A172 (cell line): ENCODE data around the gene SMIM7. TPM values are rescaled to one million over a fixed set of nuclear protein-coding genes. Genes with fewer than 3 reads are reported as not detected.
"Not testable (repeated sequence)": the region's sequence is repeated elsewhere in the genome, so short reads cannot be mapped to it uniquely, and the experiment has no call there.

ENCODE experiments used
- DNase-seq: peaks from one replicate; pipeline ENCODE4 v3.0.0-alpha.2; 2015; ENCODE audit warnings: low spot score
- total RNA-seq: library from RNA; depleted of rRNA; stranded (reverse); fragments of >200 nt; shearing (Covaris generic); gene quantifications from 2 replicates; pipeline ENCODE4 v1.2.3, GENCODE V29; 2014; rRNA removed

SMIM7 gene
- total RNA-seq: 132 and 134 TPM in 2 replicates

DNA sequence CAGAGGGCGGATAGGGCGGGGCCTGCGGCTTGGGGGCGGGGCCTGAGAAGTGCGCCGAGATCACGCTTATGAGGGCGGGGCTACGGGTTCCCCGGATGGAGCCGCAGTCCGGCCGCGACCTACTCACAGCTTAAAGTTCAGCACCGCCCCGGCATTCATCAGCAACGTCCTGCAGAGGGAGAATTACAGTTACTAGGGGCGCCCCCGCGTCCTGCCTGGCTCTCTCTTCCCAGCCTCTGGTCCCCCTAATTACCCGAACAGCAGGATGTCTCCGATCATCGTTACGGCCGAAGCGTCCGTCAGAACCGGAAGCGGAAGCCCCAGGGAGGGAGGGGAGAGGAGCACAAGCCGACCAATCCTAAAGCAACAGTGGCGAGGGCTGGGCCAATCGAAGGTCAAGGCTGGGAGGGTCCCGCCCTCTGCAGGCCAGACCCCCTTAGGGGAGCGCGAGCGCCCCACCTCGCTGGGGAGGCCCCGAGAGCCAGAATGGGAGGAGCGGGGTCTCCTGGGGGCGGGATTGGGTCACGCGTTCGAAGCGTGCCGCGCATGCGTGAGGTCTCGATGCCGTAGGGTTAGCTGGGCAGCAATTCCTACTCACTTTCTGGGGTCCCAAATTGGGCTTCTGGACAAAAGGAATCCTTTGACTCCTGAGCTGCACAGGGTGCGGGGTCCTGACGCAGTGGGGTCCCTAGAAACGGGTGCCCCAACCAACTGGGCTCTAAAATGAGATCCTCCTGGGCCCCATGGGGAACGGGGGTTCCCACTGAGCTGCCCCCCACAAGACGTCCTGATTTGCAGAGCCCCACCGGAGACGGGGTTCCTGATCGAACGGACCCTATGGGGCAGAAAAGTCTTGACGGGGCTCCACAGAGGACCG lies at the start of gene SMIM7:
Gene SMIM7, minus strand, starts transcription at position 313 of the 877 bp plus-strand sequence. Its CDS starts 34 bp downstream, at position 279.
- peak; percentile 98 for DNase-seq

DNA sequence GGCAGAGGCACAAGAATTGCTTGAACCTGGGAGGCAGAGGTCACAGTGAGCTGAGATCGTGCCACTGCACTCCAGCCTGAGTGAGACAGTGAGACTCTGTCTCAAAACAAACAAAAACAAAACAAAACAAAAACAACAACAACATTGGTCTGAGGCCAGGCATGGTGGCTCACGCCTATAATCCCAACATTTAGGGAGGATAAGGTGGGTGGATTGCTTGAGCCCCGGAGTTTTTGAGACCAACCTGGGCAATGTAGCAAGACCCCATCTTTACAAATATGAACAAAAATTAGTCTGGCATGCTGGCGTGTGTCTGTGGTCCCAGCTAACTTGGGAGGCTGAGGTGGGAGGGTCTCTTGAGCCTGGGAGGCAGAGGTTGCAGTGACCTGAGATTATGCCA lies 43.7 kb upstream of the SMIM7 start:
- DNase-seq: no peak

DNA sequence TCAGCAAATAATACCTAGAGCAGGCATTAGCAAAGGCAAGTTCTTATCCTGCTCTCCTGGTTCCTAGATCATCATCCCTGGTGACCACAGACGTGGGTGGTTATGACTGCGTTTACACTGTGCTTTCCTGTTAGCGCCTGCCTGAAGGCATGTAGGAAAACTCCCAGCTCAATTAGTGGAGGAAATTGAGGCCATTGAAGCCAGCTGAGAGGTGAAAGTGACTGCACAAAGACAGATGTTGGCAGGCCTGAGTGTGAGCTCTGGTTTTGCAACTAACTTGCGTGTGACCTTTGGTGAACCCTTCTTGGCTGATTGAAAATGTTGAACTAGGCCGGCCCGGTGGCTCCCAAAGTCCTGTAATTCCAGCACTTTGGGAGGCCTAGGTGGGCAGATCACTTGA lies 42.2 kb upstream of the SMIM7 start:
- DNase-seq: peak; percentile 16

DNA sequence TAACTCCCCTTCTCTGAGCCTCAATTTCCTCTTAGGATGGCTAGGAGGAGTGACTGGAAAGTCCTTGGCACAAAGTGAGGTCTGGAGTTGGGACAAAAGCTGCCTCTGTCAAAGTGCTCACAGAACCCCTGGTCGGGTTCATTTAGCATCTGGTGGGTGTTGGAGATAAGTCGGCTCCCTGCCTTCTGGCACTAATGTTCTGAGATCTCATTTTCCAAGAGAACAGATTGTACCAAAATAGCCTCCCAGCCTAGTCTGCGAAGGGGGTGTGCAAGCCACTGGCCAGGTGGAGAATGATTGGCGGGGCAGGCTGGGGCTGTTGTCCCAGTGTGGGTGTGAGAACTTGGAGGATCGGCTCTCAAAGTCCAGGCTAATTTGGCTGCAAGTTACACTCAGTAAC lies 39.0 kb upstream of the SMIM7 start:
- DNase-seq: no peak

DNA sequence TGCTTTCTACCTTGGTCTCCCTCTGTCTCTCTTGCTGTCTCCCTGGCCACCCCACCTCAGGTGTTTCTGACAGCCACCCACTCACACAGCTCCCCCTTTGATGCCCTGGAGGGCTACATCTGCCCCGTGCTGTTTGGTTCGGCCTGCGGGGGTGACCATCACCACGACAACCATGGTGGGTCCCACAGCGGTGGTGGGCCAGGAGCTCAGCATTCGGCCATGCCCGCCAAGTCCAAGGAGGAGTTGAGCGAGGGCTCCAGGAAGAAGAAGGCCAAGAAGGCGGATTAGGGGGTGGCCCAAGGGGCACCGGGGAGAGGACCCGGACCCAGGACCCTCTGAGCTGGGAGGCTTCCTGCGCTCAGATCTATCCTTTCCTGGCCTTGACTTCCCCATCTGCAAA lies 28.1 kb upstream of the SMIM7 start:
- DNase-seq: no peak

DNA sequence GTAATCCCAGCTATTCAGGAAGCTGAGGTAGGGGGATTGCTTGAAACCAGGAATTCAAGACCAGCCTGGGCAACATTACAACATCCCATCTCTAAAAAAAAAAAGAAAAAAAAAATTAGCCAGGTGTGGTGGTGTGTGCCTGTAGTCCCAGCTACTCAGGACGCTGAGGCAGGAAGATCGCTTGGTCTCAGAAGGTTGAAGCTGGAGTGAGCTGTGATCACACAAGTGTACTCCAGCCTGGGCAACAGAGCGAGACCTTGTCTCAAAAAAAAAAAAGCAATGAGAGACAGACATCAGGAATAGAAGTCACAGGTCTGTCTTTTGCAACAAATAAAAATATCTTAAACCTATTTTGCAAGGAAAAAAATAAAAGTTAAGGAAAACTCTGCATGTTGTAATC lies 24.3 kb upstream of the SMIM7 start:
- DNase-seq: no peak

DNA sequence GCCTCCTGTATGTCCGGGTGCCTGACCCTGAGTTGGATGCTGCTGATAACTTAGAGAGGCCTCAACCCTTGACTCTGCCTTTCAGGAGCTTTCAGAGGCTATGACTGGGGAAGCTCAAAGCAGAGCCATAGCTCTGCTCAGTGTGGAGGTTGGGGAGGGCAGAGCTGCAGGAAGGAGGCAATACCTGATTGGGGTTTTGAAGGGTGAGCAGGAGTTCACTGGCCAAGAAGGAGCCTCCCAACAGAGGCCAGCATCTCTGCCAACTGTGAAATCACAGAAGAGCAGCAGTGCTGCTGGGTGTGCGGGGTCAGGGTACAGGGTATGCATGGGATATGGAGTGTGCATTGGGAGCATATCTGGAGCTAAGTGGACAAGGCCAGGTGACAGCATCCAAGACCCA lies 22.6 kb upstream of the SMIM7 start:
- no peak for DNase-seq

- no peak for DNase-seq
Observed at GRCh38 chr19:16679811-16680210, 19.9 kb upstream of the SMIM7 start.

- DNase-seq: no peak
Observed at GRCh38 chr19:16678498-16678897, 18.6 kb upstream of the SMIM7 start.

DNA sequence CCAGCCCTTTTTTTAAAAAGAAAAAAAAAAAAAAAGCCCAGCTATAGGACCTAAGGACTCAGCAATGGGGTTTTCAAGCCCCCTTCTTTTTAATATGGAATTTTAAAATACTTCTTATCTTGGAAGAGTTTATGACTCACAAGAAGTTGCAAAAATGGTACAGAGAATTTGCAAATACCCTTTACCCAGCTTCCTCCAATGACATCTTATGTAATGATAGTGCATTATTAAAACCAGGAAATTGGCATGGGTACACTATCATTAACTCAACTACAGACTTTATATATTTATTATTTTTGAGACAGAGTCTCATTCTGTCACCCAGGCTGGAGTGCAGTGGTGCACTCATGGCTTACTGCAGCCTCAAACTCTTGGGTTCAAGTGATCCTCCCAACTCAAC lies 17.1 kb upstream of the SMIM7 start:
- no peak for DNase-seq

DNA sequence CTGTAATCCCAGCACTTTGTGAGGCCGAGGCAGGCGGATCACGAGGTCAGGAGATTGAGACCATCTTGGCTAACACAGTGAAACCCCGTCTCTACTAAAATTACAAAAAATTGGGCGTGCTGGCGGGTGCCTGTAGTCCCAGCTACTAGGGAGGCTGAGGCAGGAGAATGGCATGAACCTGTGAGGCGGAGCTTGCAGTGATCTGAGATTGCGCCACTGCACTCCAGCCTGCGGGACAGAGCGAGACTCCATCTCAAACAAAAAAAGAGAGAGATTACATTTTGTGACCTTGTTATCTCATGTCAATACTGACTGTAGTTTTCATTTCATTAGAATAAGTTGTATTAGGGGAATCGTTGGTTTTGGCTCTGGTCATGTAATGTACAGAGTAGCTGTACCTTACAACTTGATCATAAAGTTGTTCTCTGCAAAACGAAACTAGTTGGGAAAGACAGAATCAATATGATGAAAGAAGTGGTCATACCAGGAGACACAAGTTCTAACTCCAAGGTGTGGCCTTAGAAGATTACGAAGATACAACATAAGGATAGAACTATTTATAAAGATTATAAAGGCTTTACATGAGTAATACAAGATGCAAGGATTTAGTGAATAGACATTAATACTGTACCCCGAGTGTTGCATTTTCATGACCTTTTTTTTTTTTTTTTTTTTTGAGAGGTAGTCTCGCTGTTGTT lies 16.3 kb upstream of the SMIM7 start:
- no peak for DNase-seq

DNA sequence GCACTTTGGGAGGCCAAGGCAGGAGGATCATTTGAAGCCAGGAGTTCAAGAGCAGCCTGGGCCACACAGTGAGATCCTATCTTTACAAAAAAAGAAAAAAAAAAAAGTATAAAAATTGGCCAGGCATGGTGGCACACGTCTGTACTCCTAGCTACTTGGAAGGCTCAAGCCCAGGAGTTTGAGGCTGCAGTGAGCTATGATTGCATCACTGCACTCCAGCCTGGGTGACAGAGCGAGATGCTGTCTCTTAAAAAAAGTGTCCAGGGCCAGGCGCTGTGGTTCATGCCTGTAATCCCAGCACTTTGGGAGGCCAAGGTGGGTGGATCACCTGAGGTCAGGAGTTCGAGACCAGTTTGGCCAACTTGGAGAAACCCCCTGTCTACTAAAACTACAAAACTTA lies 13.9 kb upstream of the SMIM7 start:
- not testable (repeated sequence) for DNase-seq

GRCh38 chr19:16673231-16673630 lies 13.3 kb upstream of the SMIM7 start:
- no peak for DNase-seq

GRCh38 chr19:16671652-16672274 lies 11.8 kb upstream of the SMIM7 start:
- DNase-seq: no peak

- DNase-seq: no peak
Observed at GRCh38 chr19:16670291-16670690, 10.3 kb upstream of the SMIM7 start.

GRCh38 chr19:16668702-16669101 lies 8.8 kb upstream of the SMIM7 start:
- not testable (repeated sequence) for DNase-seq

DNA sequence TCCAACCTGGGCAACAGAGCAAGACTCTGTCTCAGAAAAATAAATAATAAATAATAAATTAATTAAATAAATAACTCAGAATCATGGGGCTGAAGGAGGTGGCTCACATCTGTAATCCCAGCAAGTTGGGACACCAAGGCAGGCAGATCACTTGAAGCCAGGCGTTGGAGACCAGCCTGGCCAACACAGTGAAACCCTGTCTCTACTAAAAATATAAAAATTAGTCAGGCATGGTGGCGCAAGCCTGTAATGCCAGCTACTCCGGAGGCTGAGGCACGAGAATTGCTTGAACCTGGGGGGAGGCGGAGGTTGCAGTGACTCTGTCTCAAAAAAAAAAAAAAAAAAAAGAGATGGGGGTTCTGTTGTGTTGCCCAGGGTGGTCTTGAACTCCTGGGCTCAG lies 8.2 kb upstream of the SMIM7 start:
- no peak for DNase-seq

DNA sequence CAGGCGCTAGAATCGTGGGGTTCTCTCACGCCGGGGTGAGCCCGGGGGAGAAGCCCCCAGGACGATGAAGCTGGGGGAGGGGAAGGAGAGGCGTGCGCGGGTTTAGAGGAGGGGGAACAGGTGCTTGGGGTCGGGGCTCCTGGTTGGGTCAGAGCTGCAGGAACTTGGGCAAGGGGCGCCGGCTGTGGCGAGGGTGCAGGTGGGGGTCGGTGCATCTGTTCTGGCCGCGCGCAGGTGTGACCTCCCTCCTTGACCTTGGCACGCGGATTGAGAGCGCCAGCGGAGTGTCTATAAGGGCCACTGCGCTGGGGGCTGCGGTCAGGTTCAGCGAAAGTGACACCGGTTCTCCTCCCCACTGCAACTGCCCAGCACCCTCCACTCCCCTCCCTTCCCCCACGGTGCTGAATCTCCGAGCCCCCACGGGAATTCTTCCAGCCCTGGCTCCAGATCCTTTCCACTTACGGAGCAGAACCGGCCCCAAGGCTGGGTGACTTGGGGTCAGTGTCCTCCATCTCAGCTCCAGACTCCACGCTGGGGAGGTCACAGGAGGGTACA lies 1.6 kb upstream of the SMIM7 start:
- no peak for DNase-seq

DNA sequence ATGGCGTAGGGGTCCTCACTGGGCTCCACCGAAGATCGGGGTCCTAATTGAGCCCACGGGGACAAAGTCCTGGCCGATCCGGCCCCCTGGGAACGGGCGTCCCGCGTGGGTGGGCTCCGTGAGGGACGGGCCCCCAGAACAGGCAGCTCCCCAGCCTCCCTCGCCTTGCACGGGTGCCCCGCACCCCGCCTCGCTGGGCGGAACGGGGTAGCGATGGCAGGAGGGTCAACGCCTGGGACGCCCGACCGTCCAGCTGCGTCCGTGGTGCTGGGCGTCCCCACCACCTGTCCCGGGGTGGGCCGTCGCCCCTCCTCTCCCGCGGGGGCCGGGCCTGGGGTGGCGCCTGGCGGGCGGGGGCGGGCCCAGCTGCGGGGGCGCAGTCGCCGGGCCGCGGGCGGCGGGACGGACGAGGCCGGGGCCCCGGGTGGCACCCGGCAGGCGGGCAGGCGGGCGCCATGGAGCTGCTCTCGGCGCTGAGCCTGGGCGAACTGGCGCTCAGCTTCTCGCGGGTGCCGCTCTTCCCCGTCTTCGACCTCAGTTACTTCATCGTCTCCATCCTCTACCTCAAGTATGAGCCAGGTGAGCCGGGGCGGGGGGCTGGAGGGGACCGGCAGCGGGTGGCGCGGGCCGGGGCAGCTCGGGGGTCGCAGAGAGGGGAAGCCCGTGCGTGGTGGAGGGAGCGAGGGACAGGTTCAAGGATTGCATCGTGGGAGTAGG lies 977 bp upstream of the SMIM7 start, which contains the start of gene TMEM38A:
Gene TMEM38A, plus strand, starts transcription at position 377 of the 717 bp plus-strand sequence. Its CDS starts 79 bp downstream, at position 456.
- DNase-seq: peak; percentile 12

GRCh38 chr19:16659464-16659831 lies 496 bp downstream of the SMIM7 start:
- no peak for DNase-seq

- DNase-seq: no peak
Observed at GRCh38 chr19:16657384-16657783, 2.6 kb downstream of the SMIM7 start.

- DNase-seq: no peak
Observed at GRCh38 chr19:16655727-16656126, 4.2 kb downstream of the SMIM7 start.
